ENCODE measurements around the gene ACACA.

The ACACA gene

GRCh38 chr17:37292429-37293139 is 114.1 kb downstream of the ACACA start:
- no peak for DNase-seq (ENCODE audit: low read depth in 2 of 2)

- DNase-seq (ENCODE audit: low read depth in 2 of 2), result no peak
Measured at GRCh38 chr17:37291351-37291750, 115.3 kb downstream of the ACACA start.

GRCh38 chr17:37286430-37286829 is 120.2 kb downstream of the ACACA start:
- no peak for DNase-seq (ENCODE audit: low read depth in 2 of 2)

- no peak for DNase-seq (ENCODE audit: low read depth in 2 of 2)
Measured at GRCh38 chr17:37284191-37284590, 122.4 kb downstream of the ACACA start.

GRCh38 chr17:37283414-37283961 is 123.1 kb downstream of the ACACA start:
- DNase-seq (ENCODE audit: low read depth in 2 of 2), result no peak

GRCh38 chr17:37280841-37281240 is 125.8 kb downstream of the ACACA start:
- no peak for DNase-seq (ENCODE audit: low read depth in 2 of 2)

GRCh38 chr17:37278247-37278894 is 128.3 kb downstream of the ACACA start:
- DNase-seq (ENCODE audit: low read depth in 2 of 2), result no peak

- no peak for DNase-seq (ENCODE audit: low read depth in 2 of 2)
Measured at GRCh38 chr17:37276475-37276874, 130.2 kb downstream of the ACACA start.

GRCh38 chr17:37274461-37274860 is 132.2 kb downstream of the ACACA start:
- DNase-seq (ENCODE audit: low read depth in 2 of 2), result no peak

- no peak for DNase-seq (ENCODE audit: low read depth in 2 of 2)
Measured at GRCh38 chr17:37273409-37274051, 133.1 kb downstream of the ACACA start.

- DNase-seq (ENCODE audit: low read depth in 2 of 2), result no peak
Measured at GRCh38 chr17:37265446-37266173, 141.0 kb downstream of the ACACA start.

GRCh38 chr17:37261286-37261685 is 145.3 kb downstream of the ACACA start:
- no peak for DNase-seq (ENCODE audit: low read depth in 2 of 2)

- DNase-seq (ENCODE audit: low read depth in 2 of 2), result no peak
Measured at GRCh38 chr17:37259030-37259735, 147.5 kb downstream of the ACACA start.

GRCh38 chr17:37256627-37257026 is 150.0 kb downstream of the ACACA start:
- no peak for DNase-seq (ENCODE audit: low read depth in 2 of 2)

- DNase-seq (ENCODE audit: low read depth in 2 of 2), result no peak
Measured at GRCh38 chr17:37255432-37255831, 151.2 kb downstream of the ACACA start.

GRCh38 chr17:37247825-37248224 is 158.8 kb downstream of the ACACA start:
- no peak for DNase-seq (ENCODE audit: low read depth in 2 of 2)

- DNase-seq (ENCODE audit: low read depth in 2 of 2), result no peak
Measured at GRCh38 chr17:37246085-37246484, 160.6 kb downstream of the ACACA start.

GRCh38 chr17:37240381-37240780 is 166.3 kb downstream of the ACACA start:
- no peak for DNase-seq (ENCODE audit: low read depth in 2 of 2)

- DNase-seq (ENCODE audit: low read depth in 2 of 2), result no peak
Measured at GRCh38 chr17:37239690-37240334, 166.8 kb downstream of the ACACA start.

- no peak for DNase-seq (ENCODE audit: low read depth in 2 of 2)
Measured at GRCh38 chr17:37234106-37234505, 172.5 kb downstream of the ACACA start.

GRCh38 chr17:37233036-37233435 is 173.6 kb downstream of the ACACA start:
- DNase-seq (ENCODE audit: low read depth in 2 of 2), result no peak
